ENCODE measurements around the gene RGMA. TPM values are rescaled to one million over a fixed set of nuclear protein-coding genes. Genes with fewer than 3 reads are reported as not detected.

RGMA gene
- total and polyA plus RNA-seq, 7 donors, result 1.4 to 58.6 (median 21.8) TPM

GRCh38 chr15:93031103-93031464, 57.9 kb downstream of the RGMA start:
- Histone ChIP-seq H3K27me3 (no peaks in the 10 kb centered on the region), H3K4me1 (peaks cover 0 to 77% (median 70%) of the 10 kb centered on the region in 4 donors), H3K27ac (peak overlapping the region in 3 of 4 donors; percentile 84 to 88 (median 88)), H3K36me3 (peaks cover 0 to 14% (median 0%) of the 10 kb centered on the region in 4 donors), H3K9me3 (no peaks in the 10 kb centered on the region), H3K4me3 (no peak overlapping the region)
- TF ChIP-seq CTCF (IDR thresholded peaks at IDR 0.05) (no peak), POLR2A (IDR thresholded peaks at IDR 0.05) (no peak), POLR2AphosphoS5 (IDR thresholded peaks at IDR 0.05) (no peak), EP300 (IDR thresholded peaks at IDR 0.05) (no peak)
- intact Hi-C loops (cut with DNase I), result loop anchor here (2.0 to 10.0 kb wide), 7 partner anchors 58 to 1090 kb away; partner anchors contain the start of gene RGMA
- peak; percentile 71 for DNase-seq
- 53 to 75% methylated on average over 9 of the region's 9 CpGs for WGBS, 2 donors

GRCh38 chr15:93030430-93031102, 58.4 kb downstream of the RGMA start:
- Histone ChIP-seq H3K27me3 (no peaks in the 10 kb centered on the region), H3K9me3 (no peaks in the 10 kb centered on the region), H3K4me1 (peaks cover 0 to 75% (median 68%) of the 10 kb centered on the region in 4 donors), H3K27ac (peak overlapping the region; percentile 84 to 91 (median 88)), H3K4me3 (no peak overlapping the region), H3K36me3 (peaks cover 0 to 19% (median 1%) of the 10 kb centered on the region in 4 donors)
- TF ChIP-seq POLR2A (IDR thresholded peaks at IDR 0.05) (no peak), CTCF (IDR thresholded peaks at IDR 0.05) (peak; percentile 83 to 92 (median 89)), EP300 (IDR thresholded peaks at IDR 0.05) (no peak), POLR2AphosphoS5 (IDR thresholded peaks at IDR 0.05) (no peak)
- DNase-seq, result peak; percentile 90
- 13 to 32% methylated on average over 20 of the region's 20 CpGs for WGBS, 2 donors
- intact Hi-C loops (cut with DNase I), result loop anchor here (2.0 to 10.0 kb wide), 7 partner anchors 58 to 1090 kb away; partner anchors contain the start of gene RGMA

GRCh38 chr15:93029836-93030429, 59.1 kb downstream of the RGMA start:
- DNase-seq, result peak; percentile 68
- TF ChIP-seq POLR2A (IDR thresholded peaks at IDR 0.05), result no peak
- TF ChIP-seq EP300 (IDR thresholded peaks at IDR 0.05), result no peak
- no peak for TF ChIP-seq POLR2AphosphoS5 (IDR thresholded peaks at IDR 0.05)
- TF ChIP-seq CTCF (IDR thresholded peaks at IDR 0.05), result no peak
- H3K4me3 ChIP-seq, result no peak overlapping the region
- H3K4me1 ChIP-seq, result peaks cover 0 to 75% (median 62%) of the 10 kb centered on the region in 4 donors
- WGBS, 2 donors, result 49 to 73% methylated on average over 12 of the region's 12 CpGs
- intact Hi-C loops (cut with DNase I), result loop anchor here (2.0 to 10.0 kb wide), 9 partner anchors 43 to 1091 kb away; partner anchors contain the start of gene RGMA
- no peaks in the 10 kb centered on the region for H3K9me3 ChIP-seq
- peak overlapping the region; percentile 84 to 91 (median 88) for H3K27ac ChIP-seq
- H3K27me3 ChIP-seq, result no peaks in the 10 kb centered on the region
- peaks cover under 1 to 26% (median 7%) of the 10 kb centered on the region in 4 donors for H3K36me3 ChIP-seq

GRCh38 chr15:93029214-93029835, 59.7 kb downstream of the RGMA start:
- H3K27ac ChIP-seq, result peak overlapping the region; percentile 84 to 91 (median 88)

More at GRCh38 chr15:93029214-93029835, 59.7 kb downstream of the RGMA start:
- peak in 1 of 4 donors; percentile 33 for TF ChIP-seq EP300 (IDR thresholded peaks at IDR 0.05)
- TF ChIP-seq POLR2AphosphoS5 (IDR thresholded peaks at IDR 0.05), result peak in 1 of 4 donors; percentile 11
- no peak for TF ChIP-seq POLR2A (IDR thresholded peaks at IDR 0.05)
- Histone ChIP-seq H3K9me3 (no peaks in the 10 kb centered on the region), H3K27me3 (no peaks in the 10 kb centered on the region), H3K4me3 (peak overlapping the region in 1 of 4 donors; percentile 9), H3K36me3 (peaks cover 5 to 32% (median 13%) of the 10 kb centered on the region in 4 donors), H3K4me1 (peaks cover 0 to 69% (median 56%) of the 10 kb centered on the region in 4 donors)
- WGBS, 2 donors, result 30 to 58% methylated on average over 17 of the region's 17 CpGs
- DNase-seq, result peak; percentile 83
- intact Hi-C loops (cut with DNase I), result loop anchor here (2.0 kb wide), 2 partner anchors 43 to 233 kb away; no protein-coding TSS in a partner anchor
